Measurements from ENCODE around the gene DERA. TPM values are rescaled to one million over a fixed set of nuclear protein-coding genes. Genes with fewer than 3 reads are reported as not detected.

DERA gene
- polyA plus RNA-seq, 3 donors: 16.2 to 84.2 (median 83.6) TPM

GRCh38 chr12:16062611-16063010, 151.5 kb downstream of the DERA start:
- H3K4me1 ChIP-seq (ENCODE audit: control insufficient read depth in 1 of 2, insufficient read depth in 2 of 2, low read length in 2 of 2): peaks cover 7 to 21% of the 10 kb centered on the region in 2 donors
- Mint-ChIP-seq H3K36me3 (no peaks in the 10 kb centered on the region), H3K4me1 (peaks cover 20% of the 10 kb centered on the region), H3K27me3 (ENCODE audit: low read depth in 3 of 3) (peaks cover 0 to 3% (median 2%) of the 10 kb centered on the region in 3 donors), H3K27ac (no peak overlapping the region), H3K9me3 (peaks cover 2 to 6% (median 3%) of the 10 kb centered on the region in 7 donors), H3K4me3 (no peak overlapping the region)
- H3K4me2 ChIP-seq (replicated peaks; ENCODE audit: extremely low read depth, low read length, poor library complexity, severe bottlenecking): no peak overlapping the region
- peak; percentile 3 to 41 (median 32) for DNase-seq
- intact Hi-C loops (cut with micrococcal nuclease): no loop called here
- no peaks in the 10 kb centered on the region for H3K27me3 ChIP-seq (ENCODE audit: control insufficient read depth in 2 of 2, insufficient read depth in 2 of 2, low read length in 2 of 2)
- peaks cover 0 to 4% of the 10 kb centered on the region in 2 donors for H3K9me3 ChIP-seq (replicated peaks in 1 of 2; ENCODE audit: control insufficient read depth in 1 of 2, insufficient read depth in 1 of 2, low read length in 2 of 2)
- H3K9ac ChIP-seq (ENCODE audit: insufficient read depth, low read length, poor library complexity, severe bottlenecking): no peak overlapping the region
- H3K4me3 ChIP-seq (replicated peaks in 1 of 3; ENCODE audit: low read depth in 2 of 3, low read length in 3 of 3): no peak overlapping the region
- H3K27ac ChIP-seq (ENCODE audit: low read depth in 1 of 2, low read length in 2 of 2): peak overlapping the region in 1 of 2 donors; percentile 36
- no peaks in the 10 kb centered on the region for H3K79me2 ChIP-seq (ENCODE audit: insufficient read depth, low read length)
- no peak overlapping the region for H2AFZ ChIP-seq (ENCODE audit: insufficient read depth, low read depth, low read length, poor library complexity, severe bottlenecking)
- no peaks in the 10 kb centered on the region for H3K36me3 ChIP-seq (replicated peaks in 1 of 2; ENCODE audit: control insufficient read depth in 1 of 2, insufficient read depth in 2 of 2, low read length in 2 of 2)
- WGBS (ENCODE audit: insufficient coverage): no CpG with 5 or more reads among the region's 1 CpG
- H4K20me1 ChIP-seq (ENCODE audit: insufficient read depth, low read length): no peaks in the 10 kb centered on the region
- TF ChIP-seq CTCF (IDR thresholded peaks at IDR 0.05): no peak

GRCh38 chr12:16063726-16064125, 152.6 kb downstream of the DERA start:
- H3K4me2 ChIP-seq (replicated peaks; ENCODE audit: extremely low read depth, low read length, poor library complexity, severe bottlenecking): no peak overlapping the region
- H3K79me2 ChIP-seq (ENCODE audit: insufficient read depth, low read length): no peaks in the 10 kb centered on the region
- TF ChIP-seq CTCF (IDR thresholded peaks at IDR 0.05): no peak
- H3K27me3 ChIP-seq (ENCODE audit: control insufficient read depth in 2 of 2, insufficient read depth in 2 of 2, low read length in 2 of 2): no peaks in the 10 kb centered on the region
- no peak overlapping the region for H3K27ac Mint-ChIP-seq
- H3K4me3 ChIP-seq (replicated peaks in 1 of 3; ENCODE audit: low read depth in 2 of 3, low read length in 3 of 3): no peak overlapping the region
- no peak for DNase-seq
- no peaks in the 10 kb centered on the region for H3K36me3 ChIP-seq (replicated peaks in 1 of 2; ENCODE audit: control insufficient read depth in 1 of 2, insufficient read depth in 2 of 2, low read length in 2 of 2)
- peaks cover 0 to 3% (median 0%) of the 10 kb centered on the region in 7 donors for H3K9me3 Mint-ChIP-seq
- no peak overlapping the region for H3K4me3 Mint-ChIP-seq
- no peak overlapping the region for H2AFZ ChIP-seq (ENCODE audit: insufficient read depth, low read depth, low read length, poor library complexity, severe bottlenecking)
- H3K4me1 Mint-ChIP-seq: peaks cover 20% of the 10 kb centered on the region
- peaks cover 7 to 21% of the 10 kb centered on the region in 2 donors for H3K4me1 ChIP-seq (ENCODE audit: control insufficient read depth in 1 of 2, insufficient read depth in 2 of 2, low read length in 2 of 2)
- no peaks in the 10 kb centered on the region for H4K20me1 ChIP-seq (ENCODE audit: insufficient read depth, low read length)
- no peak overlapping the region for H3K9ac ChIP-seq (ENCODE audit: insufficient read depth, low read length, poor library complexity, severe bottlenecking)
- no peak overlapping the region for H3K27ac ChIP-seq (ENCODE audit: low read depth in 1 of 2, low read length in 2 of 2)
- H3K27me3 Mint-ChIP-seq (ENCODE audit: low read depth in 3 of 3): peaks cover 0 to 5% (median 3%) of the 10 kb centered on the region in 3 donors
- intact Hi-C loops (cut with micrococcal nuclease): no loop called here
- WGBS (ENCODE audit: insufficient coverage): no CpG with 5 or more reads among the region's 1 CpG
- no peaks in the 10 kb centered on the region for H3K36me3 Mint-ChIP-seq
- no peaks in the 10 kb centered on the region for H3K9me3 ChIP-seq (replicated peaks in 1 of 2; ENCODE audit: control insufficient read depth in 1 of 2, insufficient read depth in 1 of 2, low read length in 2 of 2)

All from CD14-positive monocyte (primary cell).